Activated naive CD4-positive, alpha-beta T cell treated with anti-CD3 and anti-CD28 coated beads, Interleukin-2, amount 10 ng/mL, durations not matched to agents 7 days and 5 days (primary cell): ENCODE measurements around the gene MYH7.
"Not testable (repeated sequence)": the region's sequence is repeated elsewhere in the genome, so short reads cannot be mapped to it uniquely, and the experiment has no call there.

Experiments used
- CTCF ChIA-PET: fragments of 350-600 bp; sonication (Branson Sonifier 250); formaldehyde crosslinking; loops from one replicate; lab custom pipeline; 2021; ENCODE audit warnings: antibody characterized with exemption; lab: Charles Lee
- DNase-seq: peaks from one replicate; pipeline ENCODE4 v3.0.0-alpha.2; 2020
- H3K27ac Mint-ChIP-seq: one replicate; pipeline ENCODE4 v1.8.0; 2021; ENCODE audit warnings: mild to moderate bottlenecking, moderate library complexity, mixed read lengths
- H3K27me3 Mint-ChIP-seq: one replicate; pipeline ENCODE4 v1.8.0; 2021; ENCODE audit warnings: mild to moderate bottlenecking, mixed read lengths
- H3K36me3 Mint-ChIP-seq: one replicate; pipeline ENCODE4 v1.8.0; 2021; ENCODE audit warnings: mixed read lengths
- H3K4me1 Mint-ChIP-seq: one replicate; pipeline ENCODE4 v1.8.0; 2021; ENCODE audit warnings: mixed read lengths
- H3K4me3 Mint-ChIP-seq: one replicate; pipeline ENCODE4 v1.8.0; 2021; ENCODE audit warnings: mild to moderate bottlenecking, moderate library complexity, mixed read lengths
- H3K9me3 Mint-ChIP-seq: one replicate; pipeline ENCODE4 v1.8.0; 2021; ENCODE audit warnings: mixed read lengths

MYH7 gene

GRCh38 chr14:23460960-23461359 lies 25.5 kb upstream of the MYH7 start:
- H3K36me3 Mint-ChIP-seq, result no peaks in the 10 kb centered on the region
- H3K4me1 Mint-ChIP-seq, result no peaks in the 10 kb centered on the region
- no peak overlapping the region for H3K27ac Mint-ChIP-seq
- no peaks in the 10 kb centered on the region for H3K9me3 Mint-ChIP-seq
- H3K27me3 Mint-ChIP-seq, result peaks cover 20% of the 10 kb centered on the region
- H3K4me3 Mint-ChIP-seq, result no peak overlapping the region
- CTCF ChIA-PET, result no interaction called here
- DNase-seq, result no peak

- no peaks in the 10 kb centered on the region for H3K4me1 Mint-ChIP-seq
- no peak overlapping the region for H3K4me3 Mint-ChIP-seq
- no peaks in the 10 kb centered on the region for H3K36me3 Mint-ChIP-seq
- no peaks in the 10 kb centered on the region for H3K9me3 Mint-ChIP-seq
- no peak overlapping the region for H3K27ac Mint-ChIP-seq
- DNase-seq, result no peak
- H3K27me3 Mint-ChIP-seq, result peaks cover 41% of the 10 kb centered on the region
- CTCF ChIA-PET, result interaction anchor here (1.3 to 1.8 kb wide), 2 partner anchors 11 to 96 kb away, joined by 3 to 6 read pairs; partner anchors contain the start of gene NGDN
Observed at GRCh38 chr14:23457587-23458445, 22.4 kb upstream of the MYH7 start.

GRCh38 chr14:23456883-23457586 lies 21.6 kb upstream of the MYH7 start:
- H3K9me3 Mint-ChIP-seq, H3K36me3 Mint-ChIP-seq, H3K4me3 Mint-ChIP-seq, H3K4me1 Mint-ChIP-seq, H3K27ac Mint-ChIP-seq, DNase-seq: not testable (repeated sequence)
- H3K27me3 Mint-ChIP-seq, result peaks cover 41% of the 10 kb centered on the region
- CTCF ChIA-PET, result interaction anchor here (1.0 to 1.8 kb wide), 3 partner anchors 9 to 95 kb away, joined by 3 to 6 read pairs (median 4); partner anchors contain the start of gene NGDN

- H3K27ac Mint-ChIP-seq, result no peak overlapping the region
- peaks cover 43% of the 10 kb centered on the region for H3K27me3 Mint-ChIP-seq
- CTCF ChIA-PET, result no interaction called here
Observed at GRCh38 chr14:23454445-23454856, 19.0 kb upstream of the MYH7 start.

GRCh38 chr14:23452237-23452636 lies 16.8 kb upstream of the MYH7 start:
- no peak overlapping the region for H3K4me3 Mint-ChIP-seq
- peaks cover 2% of the 10 kb centered on the region for H3K4me1 Mint-ChIP-seq
- CTCF ChIA-PET, result interaction anchor here (0.6 to 1.1 kb wide), 2 partner anchors 16 to 72 kb away, joined by 3 read pairs; no protein-coding TSS in a partner anchor
- DNase-seq, result no peak
- peaks cover 34% of the 10 kb centered on the region for H3K27me3 Mint-ChIP-seq
- H3K9me3 Mint-ChIP-seq, result no peaks in the 10 kb centered on the region
- no peak overlapping the region for H3K27ac Mint-ChIP-seq
- no peaks in the 10 kb centered on the region for H3K36me3 Mint-ChIP-seq

More at GRCh38 chr14:23454445-23454856, 19.0 kb upstream of the MYH7 start:
- Mint-ChIP-seq H3K4me1 (no peaks in the 10 kb centered on the region), H3K36me3 (no peaks in the 10 kb centered on the region), H3K9me3 (no peaks in the 10 kb centered on the region), H3K4me3 (no peak overlapping the region)
- DNase-seq, result no peak

- Mint-ChIP-seq H3K9me3 (no peaks in the 10 kb centered on the region), H3K36me3 (no peaks in the 10 kb centered on the region), H3K4me3 (no peak overlapping the region), H3K27ac (no peak overlapping the region), H3K4me1 (peaks cover 2% of the 10 kb centered on the region), H3K27me3 (peaks cover 27% of the 10 kb centered on the region)
- no peak for DNase-seq
- CTCF ChIA-PET, result no interaction called here
Observed at GRCh38 chr14:23450379-23450778, 14.9 kb upstream of the MYH7 start.

GRCh38 chr14:23449314-23449713 lies 13.9 kb upstream of the MYH7 start:
- no peaks in the 10 kb centered on the region for H3K36me3 Mint-ChIP-seq
- H3K9me3 Mint-ChIP-seq, result no peaks in the 10 kb centered on the region
- H3K4me3 Mint-ChIP-seq, result no peak overlapping the region
- CTCF ChIA-PET, result no interaction called here
- DNase-seq, result no peak
- H3K4me1 Mint-ChIP-seq, result peaks cover 2% of the 10 kb centered on the region
- H3K27me3 Mint-ChIP-seq, result peaks cover 21% of the 10 kb centered on the region
- no peak overlapping the region for H3K27ac Mint-ChIP-seq

- Mint-ChIP-seq H3K4me1 (peaks cover 2% of the 10 kb centered on the region), H3K4me3 (no peak overlapping the region), H3K36me3 (no peaks in the 10 kb centered on the region), H3K27ac (peak overlapping the region; percentile 38), H3K27me3 (peaks cover 24% of the 10 kb centered on the region), H3K9me3 (no peaks in the 10 kb centered on the region)
- DNase-seq, result no peak
- CTCF ChIA-PET, result no interaction called here
Observed at GRCh38 chr14:23447361-23448350, 12.2 kb upstream of the MYH7 start.

- no peak for DNase-seq
- Mint-ChIP-seq H3K4me3 (no peak overlapping the region), H3K9me3 (no peaks in the 10 kb centered on the region), H3K4me1 (peaks cover 2% of the 10 kb centered on the region), H3K27ac (no peak overlapping the region), H3K36me3 (no peaks in the 10 kb centered on the region), H3K27me3 (peaks cover 29% of the 10 kb centered on the region)
- CTCF ChIA-PET, result no interaction called here
Observed at GRCh38 chr14:23446291-23446851, 10.9 kb upstream of the MYH7 start.

GRCh38 chr14:23445773-23446172 lies 10.3 kb upstream of the MYH7 start:
- DNase-seq, result no peak
- Mint-ChIP-seq H3K9me3 (no peaks in the 10 kb centered on the region), H3K27me3 (peaks cover 29% of the 10 kb centered on the region), H3K36me3 (no peaks in the 10 kb centered on the region), H3K4me3 (no peak overlapping the region), H3K27ac (no peak overlapping the region), H3K4me1 (peaks cover 2% of the 10 kb centered on the region)
- CTCF ChIA-PET, result no interaction called here

- Mint-ChIP-seq H3K4me1 (peaks cover 2% of the 10 kb centered on the region), H3K27ac (no peak overlapping the region), H3K9me3 (no peaks in the 10 kb centered on the region), H3K36me3 (no peaks in the 10 kb centered on the region), H3K4me3 (no peak overlapping the region), H3K27me3 (peaks cover 26% of the 10 kb centered on the region)
- CTCF ChIA-PET, result interaction anchor here (1.6 kb wide), 1 partner anchor 64 kb away, joined by 5 read pairs; no protein-coding TSS in a partner anchor
- DNase-seq, result no peak
Observed at GRCh38 chr14:23444314-23444713, 8.9 kb upstream of the MYH7 start.

GRCh38 chr14:23443881-23444280 lies 8.4 kb upstream of the MYH7 start:
- H3K36me3 Mint-ChIP-seq, result no peaks in the 10 kb centered on the region
- peaks cover 26% of the 10 kb centered on the region for H3K27me3 Mint-ChIP-seq
- no peak for DNase-seq
- CTCF ChIA-PET, result interaction anchor here (1.6 kb wide), 1 partner anchor 64 kb away, joined by 5 read pairs; no protein-coding TSS in a partner anchor
- no peak overlapping the region for H3K4me3 Mint-ChIP-seq
- peaks cover 2% of the 10 kb centered on the region for H3K4me1 Mint-ChIP-seq
- H3K27ac Mint-ChIP-seq, result no peak overlapping the region
- no peaks in the 10 kb centered on the region for H3K9me3 Mint-ChIP-seq

GRCh38 chr14:23443411-23443812 lies 8.0 kb upstream of the MYH7 start:
- no peaks in the 10 kb centered on the region for H3K36me3 Mint-ChIP-seq
- CTCF ChIA-PET, result no interaction called here
- H3K27ac Mint-ChIP-seq, result no peak overlapping the region
- no peak overlapping the region for H3K4me3 Mint-ChIP-seq
- H3K9me3 Mint-ChIP-seq, result no peaks in the 10 kb centered on the region
- peaks cover 2% of the 10 kb centered on the region for H3K4me1 Mint-ChIP-seq
- no peak for DNase-seq
- peaks cover 26% of the 10 kb centered on the region for H3K27me3 Mint-ChIP-seq
